Breast epithelium (tissue), 4 donors: ENCODE measurements around the gene SLCO1C1. TPM values are rescaled to one million over a fixed set of nuclear protein-coding genes. Genes with fewer than 3 reads are reported as not detected.

Source experiments
- DNase-seq, 2 donors: peaks; one replicate each; pipeline ENCODE4 v3.0.0-alpha.2; 2019; ENCODE audit warnings: low spot score in 2 of 2
- H3K27ac ChIP-seq, 2 donors: fragments of 200-600 bp; sonication (generic) in 1 of 2; one replicate each; pipeline ENCODE4 v1.5.1; 2016 to 2019; ENCODE audit warnings: mild to moderate bottlenecking in 1 of 2
- H3K27me3 ChIP-seq, 2 donors: fragments of 200-600 bp; sonication (generic) in 1 of 2; one replicate each; pipeline versions ENCODE4 v1.5.1 to v1.6.0; 2017 to 2019; ENCODE audit warnings: control low read depth in 1 of 2, mild to moderate bottlenecking in 1 of 2
- H3K36me3 ChIP-seq: fragments of 200-600 bp; one replicate; pipeline ENCODE4 v1.5.1; 2019
- H3K4me1 ChIP-seq, 2 donors: fragments of 200-600 bp; sonication (generic); one replicate each; pipeline ENCODE4 v1.5.1; 2016 to 2019; ENCODE audit warnings: control low read depth in 1 of 2
- H3K4me3 ChIP-seq, 3 donors: fragments of 200-600 bp; sonication (generic); 1 replicate in 2 of 3; 2 replicates in 1 of 3; pipeline ENCODE4 v1.5.1; 2016 to 2019; ENCODE audit warnings: mild to moderate bottlenecking in 3 of 3, moderate library complexity in 2 of 3
- H3K9me3 ChIP-seq, 2 donors: fragments of 200-600 bp; sonication (generic) in 1 of 2; one replicate each; pipeline ENCODE4 v1.5.1; 2016 to 2019; ENCODE audit warnings: control low read depth in 1 of 2
- CTCF ChIP-seq, 3 donors: fragments of 450-650 bp; IDR thresholded peaks; one replicate each; pipeline ENCODE4 v1.5.1; 2016 to 2017; ENCODE audit warnings: antibody characterized with exemption in 3 of 3, mild to moderate bottlenecking in 3 of 3, moderate library complexity in 3 of 3
- POLR2A ChIP-seq: fragments of 450-650 bp; IDR thresholded peaks from one replicate; pipeline ENCODE4 v1.6.1; 2016; ENCODE audit warnings: antibody characterized with exemption, mild to moderate bottlenecking, moderate library complexity
- POLR2AphosphoS5 ChIP-seq, 3 donors: sonication (generic); formaldehyde crosslinking; IDR thresholded peaks; one replicate each; pipeline ENCODE4 v1.6.1; 2017; ENCODE audit warnings: antibody characterized with exemption in 3 of 3
- intact Hi-C: fragments of 100-400 bp; cut with DNase I; formaldehyde crosslinking; loops from one replicate; pipeline ENCODE4 v1.15.1; 2023; ENCODE audit warnings: low total_unique reads
- total RNA-seq, 3 donors: library from RNA; depleted of rRNA; stranded (reverse); fragments of >200 nt; gene quantifications; one replicate each; pipeline ENCODE4 v1.1.0, GENCODE V29; 2016

The SLCO1C1 gene
- total RNA-seq, 3 donors from 2014 or later, result under 0.01 to 0.48 TPM; not detected in 1

DNA sequence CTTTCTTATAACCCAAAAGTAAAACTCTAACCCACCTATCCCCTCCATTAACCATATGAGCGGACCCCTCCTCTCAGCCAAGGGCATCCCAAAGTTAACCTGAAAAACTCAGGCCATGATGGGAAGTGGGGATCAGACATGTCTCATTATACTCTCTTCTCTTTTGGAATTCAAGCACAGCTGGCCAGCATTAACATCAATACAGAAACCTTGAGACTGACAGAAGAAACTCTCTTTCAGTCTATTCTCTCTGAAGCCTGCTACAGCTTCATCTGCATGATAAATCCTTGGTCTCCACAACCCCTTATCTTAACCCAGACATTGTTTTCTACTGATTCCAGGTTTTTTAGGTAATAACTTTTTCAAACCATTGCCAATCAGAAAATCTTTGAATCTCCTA, 97.8 kb downstream of the SLCO1C1 start:
- no peaks in the 10 kb centered on the region for H3K27me3 ChIP-seq
- no peaks in the 10 kb centered on the region for H3K4me1 ChIP-seq
- H3K36me3 ChIP-seq, result no peaks in the 10 kb centered on the region
- intact Hi-C loops, result no loop called here
- no peak overlapping the region for H3K4me3 ChIP-seq
- no peak for DNase-seq
- H3K27ac ChIP-seq, result no peak overlapping the region
- TF ChIP-seq POLR2AphosphoS5 (IDR thresholded peaks at IDR 0.05) (no peak), POLR2A (no peak), CTCF (IDR thresholded peaks at IDR 0.05) (no peak)
- no peaks in the 10 kb centered on the region for H3K9me3 ChIP-seq

- no peak overlapping the region for H3K4me3 ChIP-seq
- intact Hi-C loops, result no loop called here
- no peaks in the 10 kb centered on the region for H3K9me3 ChIP-seq
- no peaks in the 10 kb centered on the region for H3K27me3 ChIP-seq
- H3K36me3 ChIP-seq, result no peaks in the 10 kb centered on the region
- no peak for TF ChIP-seq POLR2A
- TF ChIP-seq CTCF (IDR thresholded peaks at IDR 0.05), result peak in 2 of 3 donors; percentile 27 to 32
- TF ChIP-seq POLR2AphosphoS5 (IDR thresholded peaks at IDR 0.05), result no peak
- H3K27ac ChIP-seq, result no peak overlapping the region
- no peaks in the 10 kb centered on the region for H3K4me1 ChIP-seq
- no peak for DNase-seq
Observed at GRCh38 chr12:20798554-20798953, 103.4 kb downstream of the SLCO1C1 start.

DNA sequence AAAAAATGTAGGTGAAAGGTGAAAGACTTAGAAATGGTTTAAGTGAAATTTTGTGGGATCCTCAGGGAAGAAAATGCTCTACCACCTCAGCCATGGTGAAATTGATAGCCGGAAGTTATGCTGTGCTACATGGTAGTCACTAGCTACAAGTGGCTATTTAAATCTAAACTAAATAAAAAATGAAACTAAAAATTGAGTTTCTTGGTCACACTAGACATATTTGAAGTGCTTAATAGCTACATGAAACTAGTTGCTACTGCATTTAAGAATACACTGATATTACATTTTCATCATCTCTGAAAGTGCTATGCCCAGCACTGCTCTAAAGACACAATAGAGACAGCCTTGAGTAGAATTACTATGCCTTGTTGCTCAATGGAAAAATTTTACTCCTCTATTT, 105.0 kb downstream of the SLCO1C1 start:
- no peaks in the 10 kb centered on the region for H3K4me1 ChIP-seq
- no peak for DNase-seq
- no peak overlapping the region for H3K4me3 ChIP-seq
- H3K36me3 ChIP-seq, result no peaks in the 10 kb centered on the region
- H3K9me3 ChIP-seq, result no peaks in the 10 kb centered on the region
- no peak overlapping the region for H3K27ac ChIP-seq
- intact Hi-C loops, result no loop called here
- no peaks in the 10 kb centered on the region for H3K27me3 ChIP-seq
- TF ChIP-seq POLR2A, result no peak
- TF ChIP-seq POLR2AphosphoS5 (IDR thresholded peaks at IDR 0.05), result no peak
- no peak for TF ChIP-seq CTCF (IDR thresholded peaks at IDR 0.05)

- intact Hi-C loops, result no loop called here
- H3K27ac ChIP-seq, result no peak overlapping the region
- H3K36me3 ChIP-seq, result no peaks in the 10 kb centered on the region
- no peaks in the 10 kb centered on the region for H3K27me3 ChIP-seq
- H3K9me3 ChIP-seq, result no peaks in the 10 kb centered on the region
- no peaks in the 10 kb centered on the region for H3K4me1 ChIP-seq
- no peak overlapping the region for H3K4me3 ChIP-seq
- TF ChIP-seq POLR2A (no peak), CTCF (IDR thresholded peaks at IDR 0.05) (no peak), POLR2AphosphoS5 (IDR thresholded peaks at IDR 0.05) (no peak)
- no peak for DNase-seq
Observed at GRCh38 chr12:20801035-20801434, 105.9 kb downstream of the SLCO1C1 start.

Other genes starting within 250 kb of the SLCO1C1 start
- not detected for gene SLCO1B3, start 115.4 kb downstream of the SLCO1C1 start, total RNA-seq